Measurements from ENCODE around the gene ZNF329.

ZNF329 gene

DNA sequence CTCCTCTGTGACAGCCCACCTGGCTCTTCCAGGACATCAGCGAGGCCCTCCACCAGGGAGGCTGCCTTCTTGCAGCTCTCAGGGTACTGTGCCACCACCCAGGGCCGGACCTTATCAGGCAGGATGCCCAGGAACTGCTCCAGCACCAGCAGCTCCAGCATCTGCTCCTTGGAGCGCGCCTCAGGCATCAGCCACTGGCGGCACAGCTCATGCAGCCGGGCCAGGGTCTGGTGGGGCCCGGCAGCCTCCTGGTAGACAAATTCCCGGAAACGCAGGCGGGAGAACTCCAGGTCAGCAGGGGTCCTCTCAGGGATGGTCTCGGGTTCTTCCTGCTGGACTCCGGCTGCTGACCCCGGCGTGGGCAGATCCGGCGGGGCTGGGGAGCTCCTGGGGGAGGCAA, 60.7 kb downstream of the ZNF329 start:
- H3K4me3 ChIP-seq: no peak overlapping the region
- no peak overlapping the region for H3K27ac ChIP-seq
- H3K27me3 ChIP-seq: no peaks in the 10 kb centered on the region
- peaks cover 0 to 76% (median 60%) of the 10 kb centered on the region in 3 donors for H3K9me3 ChIP-seq
- TF ChIP-seq, protein P1, sequence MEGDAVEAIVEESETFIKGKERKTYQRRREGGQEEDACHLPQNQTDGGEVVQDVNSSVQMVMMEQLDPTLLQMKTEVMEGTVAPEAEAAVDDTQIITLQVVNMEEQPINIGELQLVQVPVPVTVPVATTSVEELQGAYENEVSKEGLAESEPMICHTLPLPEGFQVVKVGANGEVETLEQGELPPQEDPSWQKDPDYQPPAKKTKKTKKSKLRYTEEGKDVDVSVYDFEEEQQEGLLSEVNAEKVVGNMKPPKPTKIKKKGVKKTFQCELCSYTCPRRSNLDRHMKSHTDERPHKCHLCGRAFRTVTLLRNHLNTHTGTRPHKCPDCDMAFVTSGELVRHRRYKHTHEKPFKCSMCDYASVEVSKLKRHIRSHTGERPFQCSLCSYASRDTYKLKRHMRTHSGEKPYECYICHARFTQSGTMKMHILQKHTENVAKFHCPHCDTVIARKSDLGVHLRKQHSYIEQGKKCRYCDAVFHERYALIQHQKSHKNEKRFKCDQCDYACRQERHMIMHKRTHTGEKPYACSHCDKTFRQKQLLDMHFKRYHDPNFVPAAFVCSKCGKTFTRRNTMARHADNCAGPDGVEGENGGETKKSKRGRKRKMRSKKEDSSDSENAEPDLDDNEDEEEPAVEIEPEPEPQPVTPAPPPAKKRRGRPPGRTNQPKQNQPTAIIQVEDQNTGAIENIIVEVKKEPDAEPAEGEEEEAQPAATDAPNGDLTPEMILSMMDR (IDR thresholded peaks at IDR 0.05): no peak
- DNase-seq: no peak
- H3K36me3 ChIP-seq: peaks cover 45 to 83% (median 54%) of the 10 kb centered on the region in 3 donors
- intact Hi-C loops (cut with DNase I; ENCODE audit: low total_unique reads): no loop called here
- H3K4me1 ChIP-seq: no peaks in the 10 kb centered on the region

DNA sequence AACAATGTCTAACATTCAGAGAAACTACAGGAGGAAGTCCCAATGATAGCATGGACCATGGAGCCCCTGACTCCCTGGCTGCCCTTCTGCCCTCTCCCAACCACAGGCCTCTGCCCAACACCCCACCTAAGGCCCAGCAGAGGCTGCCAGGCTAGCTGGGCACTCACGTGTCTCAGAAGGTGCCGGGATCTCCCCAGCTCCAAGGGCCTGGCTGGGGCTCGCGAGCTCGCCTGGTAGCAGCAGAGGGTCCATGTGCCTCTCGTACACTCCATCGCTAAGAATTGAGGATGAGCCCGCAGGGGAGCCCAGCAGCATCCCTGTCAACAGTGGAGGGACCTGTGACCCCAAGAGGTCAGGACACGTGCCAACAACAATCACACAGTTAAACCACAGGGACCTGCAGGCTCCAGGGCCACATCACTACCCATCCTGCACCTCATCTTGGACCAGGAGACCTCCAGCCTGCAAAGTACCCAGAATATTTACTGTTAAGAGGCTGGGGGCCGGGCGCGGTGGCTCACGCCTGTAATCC, 62.0 kb downstream of the ZNF329 start:
- H3K27ac ChIP-seq: no peak overlapping the region
- H3K9me3 ChIP-seq: peaks cover under 1 to 83% (median 73%) of the 10 kb centered on the region in 3 donors
- no peak for DNase-seq
- H3K27me3 ChIP-seq: no peaks in the 10 kb centered on the region
- H3K4me3 ChIP-seq: no peak overlapping the region
- H3K36me3 ChIP-seq: peaks cover 58 to 91% (median 65%) of the 10 kb centered on the region in 3 donors
- H3K4me1 ChIP-seq: no peaks in the 10 kb centered on the region
- TF ChIP-seq, protein P1 (IDR thresholded peaks at IDR 0.05): no peak
- intact Hi-C loops (cut with DNase I; ENCODE audit: low total_unique reads): no loop called here

DNA sequence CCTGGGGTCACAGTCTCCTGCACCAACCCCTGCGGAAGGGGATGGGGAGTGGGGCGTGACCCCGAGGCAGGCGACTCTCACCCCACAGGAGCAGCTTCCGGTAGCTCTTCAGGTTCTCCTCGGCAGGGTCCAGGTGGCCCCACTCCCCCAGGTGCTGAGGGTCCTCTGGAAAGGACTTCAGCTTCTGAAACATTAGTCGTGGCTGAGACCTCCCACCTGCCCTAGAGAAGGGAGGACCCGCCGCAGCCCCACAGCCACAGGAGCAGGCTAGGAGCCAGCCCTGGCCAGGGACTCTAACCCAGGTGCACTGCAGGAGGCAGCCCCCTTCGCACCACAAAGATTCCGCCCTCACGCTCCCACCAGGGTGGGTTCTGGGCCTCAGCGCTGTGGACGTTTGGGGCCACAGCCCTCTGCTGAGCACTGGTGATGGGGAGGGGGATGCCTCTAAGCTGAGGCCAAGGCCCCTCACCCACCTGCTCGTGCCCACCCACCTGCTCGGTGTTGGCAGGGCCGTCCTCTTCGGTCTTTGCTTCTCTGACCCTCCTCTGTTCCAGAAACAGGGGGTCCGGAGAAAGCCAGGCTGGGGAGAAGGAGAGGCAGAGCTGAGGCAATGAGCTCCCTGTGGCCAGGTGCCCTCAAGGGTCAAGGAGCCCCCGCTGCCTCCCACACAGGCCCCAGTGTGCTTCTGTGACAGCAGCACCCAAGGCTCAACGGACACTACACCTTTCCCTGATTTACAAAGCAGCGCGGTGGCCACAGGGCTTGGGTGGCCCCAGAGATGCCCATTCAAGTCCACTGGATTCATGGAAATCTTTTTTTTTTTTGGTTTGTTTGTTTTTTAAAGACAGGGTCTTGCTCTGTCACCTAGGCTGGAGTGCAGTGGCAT, 63.5 kb downstream of the ZNF329 start:
- TF ChIP-seq, protein P1 (IDR thresholded peaks at IDR 0.05): no peak
- DNase-seq: no peak
- Histone ChIP-seq H3K27me3 (no peaks in the 10 kb centered on the region), H3K36me3 (peaks cover 69 to 91% (median 72%) of the 10 kb centered on the region in 3 donors), H3K27ac (no peak overlapping the region), H3K4me1 (no peaks in the 10 kb centered on the region), H3K9me3 (peaks cover 4 to 94% (median 84%) of the 10 kb centered on the region in 3 donors), H3K4me3 (no peak overlapping the region)
- intact Hi-C loops (cut with DNase I; ENCODE audit: low total_unique reads): no loop called here

- TF ChIP-seq, protein P1 (IDR thresholded peaks at IDR 0.05): no peak
- DNase-seq: no peak
- Histone ChIP-seq H3K4me3 (no peak overlapping the region), H3K36me3 (peaks cover 69 to 78% (median 72%) of the 10 kb centered on the region in 3 donors), H3K9me3 (peaks cover 11 to 94% (median 84%) of the 10 kb centered on the region in 3 donors), H3K4me1 (no peaks in the 10 kb centered on the region), H3K27me3 (no peaks in the 10 kb centered on the region), H3K27ac (no peak overlapping the region)
- intact Hi-C loops (cut with DNase I; ENCODE audit: low total_unique reads): no loop called here
These were observed 65.2 kb downstream of the ZNF329 start for GRCh38 chr19:58085348-58085875.

DNA sequence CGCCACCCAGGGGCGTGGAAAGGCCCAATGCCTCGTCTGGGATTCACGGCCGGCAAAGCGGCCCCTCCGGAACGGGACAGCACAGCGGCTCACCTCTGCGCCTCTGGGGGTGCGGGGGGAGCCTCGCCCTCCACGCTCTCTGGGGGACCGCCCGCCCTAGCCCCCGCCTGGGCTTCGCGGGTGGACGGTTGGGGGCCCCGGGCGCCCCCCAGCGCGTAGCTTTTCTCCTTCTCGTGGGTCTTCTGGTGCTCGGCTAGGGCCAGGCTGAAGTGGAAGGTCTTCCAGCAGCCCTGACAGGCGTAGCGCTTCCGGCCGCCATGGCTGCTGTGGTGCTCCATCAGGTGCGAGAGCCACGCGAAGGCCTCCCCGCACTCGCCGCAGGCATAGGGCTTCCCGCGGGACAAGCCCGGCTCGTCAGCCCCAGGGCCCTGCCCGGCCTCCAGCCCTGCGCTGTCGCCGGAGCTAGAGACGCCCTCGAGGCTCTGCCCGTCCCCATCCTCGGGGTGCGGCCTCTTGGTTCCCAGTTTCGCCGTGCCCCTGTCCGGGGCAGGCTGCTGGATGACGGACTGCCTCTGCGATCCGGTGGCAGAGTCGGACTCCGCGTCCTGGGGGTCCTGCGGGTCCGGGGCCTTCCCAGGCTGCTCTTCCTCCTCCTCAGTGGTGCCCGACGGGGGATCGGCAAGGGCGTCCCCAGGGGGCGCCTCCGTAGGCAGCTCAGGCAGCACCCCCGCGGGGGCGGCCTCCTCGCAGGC, 65.8 kb downstream of the ZNF329 start:
- no peak overlapping the region for H3K4me3 ChIP-seq
- TF ChIP-seq, protein P1 (IDR thresholded peaks at IDR 0.05): no peak
- H3K9me3 ChIP-seq: peaks cover 11 to 94% (median 84%) of the 10 kb centered on the region in 3 donors
- peaks cover 71 to 72% (median 72%) of the 10 kb centered on the region in 3 donors for H3K36me3 ChIP-seq
- H3K4me1 ChIP-seq: no peaks in the 10 kb centered on the region
- H3K27me3 ChIP-seq: no peaks in the 10 kb centered on the region
- no peak overlapping the region for H3K27ac ChIP-seq
- intact Hi-C loops (cut with DNase I; ENCODE audit: low total_unique reads): no loop called here
- no peak for DNase-seq
